ENCODE measurements around the gene LRRC46. TPM values are rescaled to one million over a fixed set of nuclear protein-coding genes. Genes with fewer than 3 reads are reported as not detected.

Gene LRRC46
- total RNA-seq, 1 experiment from 2014 or later: 0.44 TPM

DNA sequence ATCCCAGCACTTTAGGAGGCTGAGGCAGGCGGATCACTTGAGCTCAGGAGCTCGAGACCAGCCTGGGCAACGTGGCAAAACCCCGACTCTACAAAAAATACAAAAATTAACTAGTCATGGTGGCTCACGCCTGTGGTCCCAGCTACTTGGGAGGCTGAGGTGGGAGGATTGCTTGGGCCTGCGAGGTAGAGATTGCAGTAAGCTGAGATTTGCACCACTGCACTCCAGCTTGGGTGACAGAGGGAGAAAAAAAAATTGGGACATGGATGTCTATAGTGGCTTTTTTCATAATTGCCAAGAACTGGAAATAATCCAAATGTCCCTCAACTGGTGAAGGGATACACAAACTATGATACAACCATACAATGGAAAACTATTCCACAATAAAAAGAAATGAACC, 38.5 kb upstream of the LRRC46 start:
- intact Hi-C loops (cut with micrococcal nuclease): no loop called here
- ChIA-PET POLR2A (ENCODE audit: unreplicated experiment) (no interaction called here), CTCF (no interaction called here)
- Histone ChIP-seq H3K27ac (ENCODE audit: low read length) (no peak overlapping the region), H4K20me1 (ENCODE audit: low read length) (no peaks in the 10 kb centered on the region), H3F3A (ENCODE audit: low read length, unreplicated experiment) (no peaks in the 10 kb centered on the region), H3K9me2 (replicated peaks; ENCODE audit: low read length) (no peaks in the 10 kb centered on the region), H2AFZ (ENCODE audit: low read length) (no peak overlapping the region), H3K9ac (ENCODE audit: low read length) (no peak overlapping the region), H3K9me3 (ENCODE audit: low read length) (no peaks in the 10 kb centered on the region), H3K79me2 (ENCODE audit: low read length) (no peaks in the 10 kb centered on the region), H3K27me3 (ENCODE audit: low read length) (peaks cover 71% of the 10 kb centered on the region), H3K4me1 (ENCODE audit: insufficient read depth, low read length) (no peaks in the 10 kb centered on the region), H3K4me3 (ENCODE audit: low read length) (no peak overlapping the region), H3K36me3 (ENCODE audit: low read depth, low read length) (no peaks in the 10 kb centered on the region), H3K4me2 (ENCODE audit: low read length) (no peak overlapping the region)
- no peak for ATAC-seq
- TF ChIP-seq EZH2phosphoT487 (IDR thresholded peaks at IDR 0.05; ENCODE audit: borderline replicate concordance, low read length) (peak; percentile 13; the same call in 1 of the 2 replicates), EZH2 (IDR thresholded peaks at IDR 0.05; ENCODE audit: low read length, unreplicated experiment) (no peak)
- TF ChIP-seq, protein P1, sequence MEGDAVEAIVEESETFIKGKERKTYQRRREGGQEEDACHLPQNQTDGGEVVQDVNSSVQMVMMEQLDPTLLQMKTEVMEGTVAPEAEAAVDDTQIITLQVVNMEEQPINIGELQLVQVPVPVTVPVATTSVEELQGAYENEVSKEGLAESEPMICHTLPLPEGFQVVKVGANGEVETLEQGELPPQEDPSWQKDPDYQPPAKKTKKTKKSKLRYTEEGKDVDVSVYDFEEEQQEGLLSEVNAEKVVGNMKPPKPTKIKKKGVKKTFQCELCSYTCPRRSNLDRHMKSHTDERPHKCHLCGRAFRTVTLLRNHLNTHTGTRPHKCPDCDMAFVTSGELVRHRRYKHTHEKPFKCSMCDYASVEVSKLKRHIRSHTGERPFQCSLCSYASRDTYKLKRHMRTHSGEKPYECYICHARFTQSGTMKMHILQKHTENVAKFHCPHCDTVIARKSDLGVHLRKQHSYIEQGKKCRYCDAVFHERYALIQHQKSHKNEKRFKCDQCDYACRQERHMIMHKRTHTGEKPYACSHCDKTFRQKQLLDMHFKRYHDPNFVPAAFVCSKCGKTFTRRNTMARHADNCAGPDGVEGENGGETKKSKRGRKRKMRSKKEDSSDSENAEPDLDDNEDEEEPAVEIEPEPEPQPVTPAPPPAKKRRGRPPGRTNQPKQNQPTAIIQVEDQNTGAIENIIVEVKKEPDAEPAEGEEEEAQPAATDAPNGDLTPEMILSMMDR (conservative IDR thresholded peaks at IDR 0.05; ENCODE audit: low read depth, low read length): no peak
- no TSS peak for BruUV-seq (replicated peaks)
- no peak for DNase-seq

- no peak for DNase-seq
- no peaks in the 10 kb centered on the region for H4K20me1 ChIP-seq (ENCODE audit: low read length)
- H3K27me3 ChIP-seq (ENCODE audit: low read length): peaks cover 31% of the 10 kb centered on the region
- H2AFZ ChIP-seq (ENCODE audit: low read length): no peak overlapping the region
- ATAC-seq: no peak
- intact Hi-C loops (cut with micrococcal nuclease): no loop called here
- no peaks in the 10 kb centered on the region for H3F3A ChIP-seq (ENCODE audit: low read length, unreplicated experiment)
- H3K9me3 ChIP-seq (ENCODE audit: low read length): no peaks in the 10 kb centered on the region
- BruUV-seq (replicated peaks): no TSS peak
- ChIA-PET POLR2A (ENCODE audit: unreplicated experiment) (no interaction called here), CTCF (no interaction called here)
- H3K79me2 ChIP-seq (ENCODE audit: low read length): no peaks in the 10 kb centered on the region
- H3K4me3 ChIP-seq (ENCODE audit: low read length): no peak overlapping the region
- TF ChIP-seq EZH2 (IDR thresholded peaks at IDR 0.05; ENCODE audit: low read length, unreplicated experiment) (no peak), EZH2phosphoT487 (IDR thresholded peaks at IDR 0.05; ENCODE audit: borderline replicate concordance, low read length) (no peak)
- TF ChIP-seq, protein P1 (conservative IDR thresholded peaks at IDR 0.05; ENCODE audit: low read depth, low read length): no peak
- no peak overlapping the region for H3K9ac ChIP-seq (ENCODE audit: low read length)
- H3K4me1 ChIP-seq (ENCODE audit: insufficient read depth, low read length): no peaks in the 10 kb centered on the region
- H3K4me2 ChIP-seq (ENCODE audit: low read length): no peak overlapping the region
- no peaks in the 10 kb centered on the region for H3K9me2 ChIP-seq (replicated peaks; ENCODE audit: low read length)
- no peak overlapping the region for H3K27ac ChIP-seq (ENCODE audit: low read length)
- no peaks in the 10 kb centered on the region for H3K36me3 ChIP-seq (ENCODE audit: low read depth, low read length)
Measured at GRCh38 chr17:47797797-47798196, 33.7 kb upstream of the LRRC46 start.

DNA sequence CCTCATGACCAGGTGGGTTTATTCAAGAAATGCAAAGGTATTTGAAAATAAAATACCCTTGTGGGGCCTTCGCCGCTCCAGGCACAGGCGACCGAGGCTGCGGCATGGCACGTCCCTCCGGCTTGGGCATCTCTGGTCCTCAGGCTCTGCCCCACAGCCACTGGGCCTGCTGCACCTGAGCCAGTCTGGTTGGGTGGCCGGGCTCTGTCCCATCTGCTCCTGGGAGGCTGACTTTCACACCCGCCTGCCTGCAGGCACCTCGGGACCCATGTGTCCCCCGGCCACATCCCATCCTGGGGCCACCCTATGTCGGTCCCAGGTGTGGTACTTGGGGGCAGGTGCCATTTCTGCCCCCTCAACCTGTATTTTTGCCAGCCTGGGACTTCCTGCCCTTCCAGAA, 30.8 kb upstream of the LRRC46 start:
- intact Hi-C loops (cut with micrococcal nuclease): no loop called here
- TF ChIP-seq EZH2 (IDR thresholded peaks at IDR 0.05; ENCODE audit: low read length, unreplicated experiment): no peak
- TF ChIP-seq EZH2phosphoT487 (IDR thresholded peaks at IDR 0.05; ENCODE audit: borderline replicate concordance, low read length): no peak
- TF ChIP-seq, protein P1 (conservative IDR thresholded peaks at IDR 0.05; ENCODE audit: low read depth, low read length): no peak
- no peaks in the 10 kb centered on the region for H3K9me2 ChIP-seq (replicated peaks; ENCODE audit: low read length)
- CTCF ChIA-PET: no interaction called here
- no peaks in the 10 kb centered on the region for H3F3A ChIP-seq (ENCODE audit: low read length, unreplicated experiment)
- peaks cover 2% of the 10 kb centered on the region for H3K27me3 ChIP-seq (ENCODE audit: low read length)
- H3K27ac ChIP-seq (ENCODE audit: low read length): no peak overlapping the region
- no TSS peak for BruUV-seq (replicated peaks)
- DNase-seq (no peak), ATAC-seq (no peak)
- POLR2A ChIA-PET (ENCODE audit: unreplicated experiment): no interaction called here
- no peak overlapping the region for H3K4me3 ChIP-seq (ENCODE audit: low read length)
- H3K9me3 ChIP-seq (ENCODE audit: low read length): no peaks in the 10 kb centered on the region
- no peaks in the 10 kb centered on the region for H3K36me3 ChIP-seq (ENCODE audit: low read depth, low read length)
- H3K9ac ChIP-seq (ENCODE audit: low read length): no peak overlapping the region
- no peaks in the 10 kb centered on the region for H4K20me1 ChIP-seq (ENCODE audit: low read length)
- no peak overlapping the region for H3K4me2 ChIP-seq (ENCODE audit: low read length)
- no peaks in the 10 kb centered on the region for H3K79me2 ChIP-seq (ENCODE audit: low read length)
- no peak overlapping the region for H2AFZ ChIP-seq (ENCODE audit: low read length)
- H3K4me1 ChIP-seq (ENCODE audit: insufficient read depth, low read length): no peaks in the 10 kb centered on the region

Measured in PC-3 (cell line).